Effector memory CD4-positive, alpha-beta T cell (primary cell): ENCODE measurements around the gene MT1F.
A peak's percentile ranks its signal among the peaks of the same experiment; 100 is the strongest.

Experiments
- DNase-seq, 3 donors: peaks; one replicate each; pipeline ENCODE4 v3.0.0-alpha.2; 2020
- H3K27ac ChIP-seq: 2 replicates; pipeline ENCODE4 v1.7.0; 2013; ENCODE audit warnings: mild to moderate bottlenecking, low read length, moderate library complexity; ENCODE audit not compliant: insufficient read depth, poor library complexity, severe bottlenecking
- H3K27me3 ChIP-seq: replicated peaks from 2 replicates; pipeline ENCODE4 v1.7.0; 2013; ENCODE audit warnings: mild to moderate bottlenecking, low read length; ENCODE audit not compliant: insufficient read depth, control insufficient read depth, poor library complexity, severe bottlenecking
- H3K36me3 ChIP-seq: 2 replicates; pipeline ENCODE4 v1.7.0; 2013; ENCODE audit warnings: mild to moderate bottlenecking, low read length, moderate library complexity; ENCODE audit not compliant: control insufficient read depth, insufficient read depth
- H3K4me1 ChIP-seq: 2 replicates; pipeline ENCODE4 v1.7.0; 2013; ENCODE audit warnings: low read length, mild to moderate bottlenecking; ENCODE audit not compliant: control insufficient read depth, insufficient read depth, poor library complexity, severe bottlenecking
- H3K4me3 ChIP-seq: 2 replicates; pipeline ENCODE4 v1.7.0; 2013; ENCODE audit warnings: low read length, low read depth, mild to moderate bottlenecking; ENCODE audit not compliant: insufficient read depth, poor library complexity, severe bottlenecking
- H3K9me3 ChIP-seq: 2 replicates; pipeline ENCODE4 v1.7.0; 2013; ENCODE audit warnings: mild to moderate bottlenecking, low read length, moderate library complexity; ENCODE audit not compliant: control insufficient read depth

Gene MT1F

DNA sequence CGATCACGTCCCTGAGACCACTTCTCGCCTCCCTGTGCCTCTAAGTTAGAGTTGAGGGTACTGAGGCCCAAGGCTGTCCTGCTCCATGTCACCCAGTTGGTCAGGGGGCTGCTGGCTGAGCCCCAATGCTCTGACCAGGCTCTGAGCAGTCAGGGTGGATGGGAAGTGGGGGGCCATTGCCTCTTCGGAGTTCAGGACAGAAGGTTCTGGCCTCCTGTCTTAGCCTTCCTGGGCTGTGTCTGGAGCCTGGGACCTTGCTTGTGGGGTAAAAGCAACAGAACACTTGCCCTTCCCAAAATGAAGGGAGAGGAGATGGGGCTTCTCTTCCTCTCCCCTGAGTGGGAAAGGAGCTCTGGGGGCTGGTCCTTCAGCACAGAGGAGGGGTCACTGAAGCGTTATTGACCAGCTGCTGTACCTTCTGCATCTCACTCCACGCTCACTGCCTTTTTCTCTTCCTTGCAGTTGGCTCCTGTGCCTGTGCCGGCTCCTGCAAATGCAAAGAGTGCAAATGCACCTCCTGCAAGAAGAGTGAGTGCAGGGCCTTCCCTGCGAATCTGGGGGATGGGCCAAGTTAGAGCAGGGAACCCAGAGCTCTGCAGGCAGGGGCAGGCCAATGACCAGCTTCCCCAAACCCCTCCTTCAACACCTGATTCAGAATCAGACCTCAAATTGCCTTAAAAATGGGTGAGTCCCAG lies 25.1 kb downstream of the MT1F start:
- DNase-seq: no peak
- peak overlapping the region; percentile 86 for H3K4me3 ChIP-seq
- no peaks in the 10 kb centered on the region for H3K9me3 ChIP-seq
- no peaks in the 10 kb centered on the region for H3K27me3 ChIP-seq
- peak overlapping the region; percentile 80 for H3K27ac ChIP-seq
- H3K36me3 ChIP-seq: no peaks in the 10 kb centered on the region
- H3K4me1 ChIP-seq: peaks cover 8% of the 10 kb centered on the region

DNA sequence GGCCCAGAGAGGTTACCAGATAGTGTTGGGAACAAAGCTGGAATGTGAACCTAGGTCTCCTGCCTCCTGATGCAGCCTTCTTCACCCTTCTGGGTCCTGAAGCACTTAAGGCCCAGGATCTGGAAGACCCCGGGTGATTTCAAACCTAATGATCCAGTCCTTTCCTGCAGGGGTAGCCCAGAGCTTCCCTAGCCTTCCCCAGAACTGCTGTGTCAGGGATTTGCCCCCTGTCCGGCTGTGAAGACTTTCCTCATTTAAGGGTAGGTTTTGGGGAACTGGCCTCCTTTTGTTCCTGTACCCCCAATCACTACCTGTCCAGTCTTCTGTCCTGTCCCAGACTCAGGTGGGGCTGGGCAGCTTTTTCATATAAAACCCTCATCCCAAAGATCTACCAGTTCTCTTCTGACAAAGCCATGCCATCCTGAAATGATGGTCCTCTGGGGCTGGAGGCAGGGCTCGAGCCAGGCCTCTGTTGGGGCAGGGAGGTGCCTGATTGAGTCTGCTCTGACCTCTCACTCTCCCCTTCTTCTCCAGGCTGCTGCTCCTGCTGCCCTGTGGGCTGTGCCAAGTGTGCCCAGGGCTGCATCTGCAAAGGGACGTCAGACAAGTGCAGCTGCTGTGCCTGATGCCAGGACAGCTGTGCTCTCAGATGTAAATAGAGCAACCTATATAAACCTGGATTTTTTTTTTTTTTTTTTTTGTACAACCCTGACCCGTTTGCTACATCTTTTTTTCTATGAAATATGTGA lies 25.8 kb downstream of the MT1F start:
- Histone ChIP-seq H3K36me3 (no peaks in the 10 kb centered on the region), H3K27me3 (no peaks in the 10 kb centered on the region), H3K9me3 (no peaks in the 10 kb centered on the region), H3K4me1 (peaks cover 8% of the 10 kb centered on the region), H3K27ac (no peak overlapping the region), H3K4me3 (peak overlapping the region; percentile 86)
- DNase-seq: no peak

DNA sequence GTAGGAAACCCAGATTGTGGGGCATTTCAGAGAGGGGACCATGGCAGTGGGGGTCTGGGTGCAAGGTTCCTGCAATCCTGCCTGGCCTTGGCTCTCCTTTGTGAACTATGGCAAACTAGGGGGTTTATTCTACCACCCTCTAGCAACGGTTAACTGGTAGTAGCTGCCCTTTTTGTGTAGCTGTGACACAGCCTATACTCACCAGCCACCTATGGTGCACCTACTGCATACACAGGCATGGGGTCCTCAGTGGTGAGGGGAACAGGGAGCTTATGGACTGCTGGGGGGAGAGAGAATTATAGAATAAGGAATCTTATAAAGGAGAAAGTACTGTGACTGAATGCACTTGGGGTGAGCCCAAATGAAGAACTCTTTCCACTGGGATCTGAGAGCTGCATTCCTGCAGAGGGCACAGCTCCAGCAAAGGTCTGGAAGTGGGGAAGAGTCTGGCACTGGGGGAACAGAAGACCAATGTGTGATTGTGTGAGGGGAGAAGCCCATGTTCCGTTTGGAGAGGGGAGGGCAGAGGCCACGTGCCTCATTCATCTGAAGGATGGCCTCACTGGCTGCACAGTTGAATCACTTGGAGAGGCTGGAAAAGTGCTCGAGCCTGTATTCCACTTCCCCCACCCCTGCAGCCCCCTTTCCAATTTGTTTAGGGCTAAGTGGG lies 26.6 kb downstream of the MT1F start:
- Histone ChIP-seq H3K4me1 (peaks cover 8% of the 10 kb centered on the region), H3K4me3 (no peak overlapping the region), H3K27ac (no peak overlapping the region), H3K27me3 (no peaks in the 10 kb centered on the region), H3K36me3 (no peaks in the 10 kb centered on the region), H3K9me3 (no peaks in the 10 kb centered on the region)
- no peak for DNase-seq

DNA sequence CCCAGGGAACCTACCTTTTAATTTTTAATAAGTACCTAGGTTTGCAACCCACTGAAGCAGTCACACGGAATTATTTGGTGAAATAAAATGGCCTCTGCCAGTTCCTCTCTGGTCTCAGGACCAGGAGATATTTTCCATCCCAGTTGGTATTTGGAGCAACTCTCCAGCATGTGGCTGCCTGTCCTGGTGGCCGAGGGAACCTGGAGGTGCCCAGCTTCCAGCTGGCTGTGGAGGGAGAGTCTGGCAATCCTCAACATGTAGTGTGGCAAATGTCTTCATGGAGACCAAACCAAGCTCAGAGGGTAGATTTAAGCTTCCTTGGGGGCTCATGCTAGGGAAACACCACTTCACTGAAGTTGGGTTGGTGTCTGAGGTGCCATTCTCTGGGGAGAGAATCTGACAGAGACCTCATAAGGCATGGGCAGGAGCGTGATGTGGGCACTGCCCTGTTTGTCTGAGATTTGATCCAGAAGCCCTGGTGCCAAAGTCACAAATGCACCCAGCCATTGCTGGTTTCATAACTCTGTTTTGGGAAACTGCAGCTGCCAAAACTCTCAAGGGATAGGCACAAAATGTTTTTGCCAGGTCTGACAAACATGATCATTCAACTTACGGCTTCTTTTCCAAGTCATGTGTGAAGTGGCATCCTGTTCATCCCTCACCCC lies 27.3 kb downstream of the MT1F start:
- Histone ChIP-seq H3K4me1 (peaks cover 8% of the 10 kb centered on the region), H3K27ac (no peak overlapping the region), H3K4me3 (no peak overlapping the region), H3K9me3 (no peaks in the 10 kb centered on the region), H3K36me3 (no peaks in the 10 kb centered on the region), H3K27me3 (no peaks in the 10 kb centered on the region)
- no peak for DNase-seq

- no peak overlapping the region for H3K4me3 ChIP-seq
- no peak overlapping the region for H3K27ac ChIP-seq
- no peak for DNase-seq
- H3K36me3 ChIP-seq: no peaks in the 10 kb centered on the region
- H3K9me3 ChIP-seq: no peaks in the 10 kb centered on the region
- H3K27me3 ChIP-seq: no peaks in the 10 kb centered on the region
- H3K4me1 ChIP-seq: peaks cover 8% of the 10 kb centered on the region
Measured at GRCh38 chr16:56686758-56687157, 29.0 kb downstream of the MT1F start.

DNA sequence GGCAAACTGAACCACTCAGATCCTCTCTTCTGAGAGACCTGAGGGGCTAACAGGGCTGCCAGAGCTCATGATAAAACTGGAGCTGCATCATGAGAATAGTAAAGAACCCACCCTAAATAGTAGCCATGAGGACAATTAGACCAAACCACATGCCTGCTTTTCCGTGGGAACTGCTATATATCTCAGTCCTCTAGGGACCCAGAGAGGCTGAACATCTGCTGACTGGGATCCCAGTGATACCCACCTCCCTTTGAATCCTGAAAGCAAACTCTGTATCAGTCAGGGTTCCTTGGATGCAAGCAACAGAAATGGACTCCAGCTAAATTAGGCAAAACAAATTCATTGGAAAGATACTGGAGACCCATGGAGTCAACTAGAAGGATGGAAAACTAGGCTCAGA lies 31.0 kb downstream of the MT1F start:
- Histone ChIP-seq H3K9me3 (no peaks in the 10 kb centered on the region), H3K27me3 (no peaks in the 10 kb centered on the region)

GRCh38 chr16:56689171-56689570 lies 31.4 kb downstream of the MT1F start:
- Histone ChIP-seq H3K27me3 (no peaks in the 10 kb centered on the region), H3K9me3 (no peaks in the 10 kb centered on the region), H3K27ac (no peak overlapping the region), H3K36me3 (no peaks in the 10 kb centered on the region), H3K4me1 (no peaks in the 10 kb centered on the region), H3K4me3 (no peak overlapping the region)
- no peak for DNase-seq

More for the DNA sequence above, 31.0 kb downstream of the MT1F start:
- no peak overlapping the region for H3K27ac ChIP-seq
- H3K36me3 ChIP-seq: no peaks in the 10 kb centered on the region
- no peak for DNase-seq
- no peaks in the 10 kb centered on the region for H3K4me1 ChIP-seq
- H3K4me3 ChIP-seq: no peak overlapping the region

DNA sequence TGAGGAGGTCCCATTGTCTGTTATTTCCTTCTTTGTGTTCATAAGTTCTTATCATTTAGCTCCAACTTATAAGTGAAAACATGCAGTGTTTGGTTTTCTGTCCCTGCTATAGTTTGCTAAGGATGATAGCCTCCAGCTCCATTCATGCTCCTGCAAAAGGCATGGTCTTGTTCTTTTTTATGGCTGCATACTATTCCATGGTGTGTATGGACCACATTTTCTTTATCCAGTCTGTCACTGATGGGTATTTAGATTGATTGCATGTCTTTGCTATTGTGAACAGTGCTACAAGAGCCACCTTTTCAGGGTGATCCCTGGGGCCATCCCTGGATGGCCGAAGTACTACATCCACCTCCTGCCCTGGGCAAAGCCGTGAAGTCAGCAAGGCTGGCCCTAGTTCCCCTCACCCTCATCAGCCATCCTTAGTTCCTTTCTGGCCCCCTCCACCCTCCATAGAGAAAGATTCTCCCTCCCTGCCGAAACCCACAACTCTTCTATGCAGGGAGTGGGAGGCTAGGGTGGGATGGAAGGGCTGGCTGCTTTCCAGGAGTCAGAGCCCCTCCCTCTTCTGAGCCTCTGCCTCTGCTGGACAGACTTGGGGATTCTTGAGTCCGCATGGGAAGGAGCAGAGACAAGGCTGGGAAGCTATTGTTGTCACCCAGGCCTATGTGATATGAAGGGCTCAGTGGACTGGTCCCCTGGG lies 32.8 kb downstream of the MT1F start:
- H3K4me1 ChIP-seq: no peaks in the 10 kb centered on the region
- no peaks in the 10 kb centered on the region for H3K9me3 ChIP-seq
- no peaks in the 10 kb centered on the region for H3K27me3 ChIP-seq
- H3K4me3 ChIP-seq: no peak overlapping the region
- no peaks in the 10 kb centered on the region for H3K36me3 ChIP-seq
- no peak for DNase-seq
- no peak overlapping the region for H3K27ac ChIP-seq

DNA sequence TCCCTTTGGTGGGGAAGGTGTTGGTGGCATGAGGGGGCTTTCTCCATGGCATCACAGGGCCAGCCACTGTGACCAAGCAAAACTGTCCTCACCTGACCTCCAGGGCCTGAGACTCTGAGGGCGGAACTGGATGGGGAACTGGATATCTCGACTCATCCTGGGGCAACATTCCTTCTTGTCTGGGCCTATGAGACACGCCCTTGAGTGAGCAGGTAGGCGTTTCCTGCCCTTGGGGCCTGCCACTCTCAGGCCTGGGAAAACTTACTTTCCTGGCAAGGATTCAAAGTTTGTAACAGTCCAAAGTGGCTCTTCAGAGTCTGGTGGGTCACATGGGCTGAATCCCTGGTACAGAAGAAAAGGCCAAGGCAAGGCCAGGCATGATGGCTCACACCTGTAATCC lies 34.1 kb downstream of the MT1F start:
- Histone ChIP-seq H3K36me3 (no peaks in the 10 kb centered on the region), H3K4me3 (no peak overlapping the region), H3K9me3 (no peaks in the 10 kb centered on the region), H3K27ac (no peak overlapping the region), H3K27me3 (no peaks in the 10 kb centered on the region), H3K4me1 (no peaks in the 10 kb centered on the region)
- no peak for DNase-seq
